Sigmoid colon (tissue), 7 donors: ENCODE measurements around the gene TMC2. TPM values are rescaled to one million over a fixed set of nuclear protein-coding genes. Genes with fewer than 3 reads are reported as not detected.

ENCODE experiments used
- DNase-seq: peaks from one replicate; pipeline ENCODE4 v3.0.0-alpha.2; 2019
- H3K27ac ChIP-seq, 4 donors: fragments of 200-600 bp; sonication (generic); one replicate each; pipeline ENCODE4 v1.5.1; 2016 to 2019; ENCODE audit warnings: mild to moderate bottlenecking in 1 of 4
- H3K27me3 ChIP-seq, 3 donors: fragments of 200-600 bp; sonication (generic); one replicate each; pipeline ENCODE4 v1.5.1; 2019; ENCODE audit warnings: mild to moderate bottlenecking in 1 of 3
- H3K36me3 ChIP-seq, 4 donors: fragments of 200-600 bp; sonication (generic); one replicate each; pipeline ENCODE4 v1.5.1; 2016 to 2019
- H3K4me1 ChIP-seq, 4 donors: fragments of 200-600 bp; sonication (generic); one replicate each; pipeline ENCODE4 v1.5.1; 2017 to 2019
- H3K4me3 ChIP-seq, 4 donors: fragments of 200-600 bp; sonication (generic); one replicate each; pipeline ENCODE4 v1.5.1; 2017 to 2019; ENCODE audit warnings: mild to moderate bottlenecking in 2 of 4, moderate library complexity in 1 of 4
- H3K9me3 ChIP-seq, 4 donors: fragments of 200-600 bp in 3 of 4; sonication (generic) in 3 of 4; one replicate each; pipeline versions ENCODE4 v1.5.1 to v1.6.1; 2013 to 2019
- EP300 ChIP-seq, 4 donors: sonication (generic); formaldehyde crosslinking; IDR thresholded peaks; one replicate each; pipeline ENCODE4 v1.6.1; 2017; ENCODE audit warnings: antibody characterized with exemption in 4 of 4
- POLR2A ChIP-seq, 2 donors: fragments of 450-650 bp; IDR thresholded peaks; one replicate each; pipeline ENCODE4 v1.6.1; 2016; ENCODE audit warnings: antibody characterized with exemption in 2 of 2, mild to moderate bottlenecking in 2 of 2, moderate library complexity in 2 of 2
- POLR2AphosphoS5 ChIP-seq, 4 donors: sonication (generic); formaldehyde crosslinking; IDR thresholded peaks; one replicate each; pipeline ENCODE4 v1.6.1; 2017; ENCODE audit warnings: antibody characterized with exemption in 4 of 4
- WGBS, 2 donors: extraction: QIAGEN DNeasy Blood & Tissue Kit; methylation state at CpG; one replicate each; pipeline ENCODE4 v1.1.7; 2013; 5-methylcytosine and 5-hydroxymethylcytosine counted together
- intact Hi-C: fragments of 100-400 bp; cut with DNase I; formaldehyde crosslinking; loops from one replicate; pipeline ENCODE4 v1.15.1; 2023
- polyA plus RNA-seq, 3 donors: library from polyadenylated mRNA; stranded (reverse); fragments of 200-250 nt; gene quantifications; one replicate each; pipeline ENCODE4 v1.2.3, GENCODE V29; 2013
- total RNA-seq, 4 donors: library from RNA; depleted of rRNA; stranded (reverse); fragments of >200 nt; gene quantifications; one replicate each; pipeline ENCODE4 v1.1.0, GENCODE V29; 2016
- TF ChIP-seq, protein P1 (sequence below), 4 experiments: fragments of 450-650 bp in 3 of 4; fragments of 200-600 bp in 1 of 4; IDR thresholded peaks; one replicate each; pipeline ENCODE4 v1.5.1; 2016 to 2019; ENCODE audit warnings: antibody characterized with exemption in 4 of 4, mild to moderate bottlenecking in 3 of 4, moderate library complexity in 2 of 4
- donor health status: healthy with polysubstance abuse.
- donor health status: Bipolar disorder and iron deficiency.
- donor health status: healthy.

Gene TMC2
- total and polyA plus RNA-seq, 7 donors = 0.19 to 0.60 (median 0.28) TPM; not detected in 4

DNA sequence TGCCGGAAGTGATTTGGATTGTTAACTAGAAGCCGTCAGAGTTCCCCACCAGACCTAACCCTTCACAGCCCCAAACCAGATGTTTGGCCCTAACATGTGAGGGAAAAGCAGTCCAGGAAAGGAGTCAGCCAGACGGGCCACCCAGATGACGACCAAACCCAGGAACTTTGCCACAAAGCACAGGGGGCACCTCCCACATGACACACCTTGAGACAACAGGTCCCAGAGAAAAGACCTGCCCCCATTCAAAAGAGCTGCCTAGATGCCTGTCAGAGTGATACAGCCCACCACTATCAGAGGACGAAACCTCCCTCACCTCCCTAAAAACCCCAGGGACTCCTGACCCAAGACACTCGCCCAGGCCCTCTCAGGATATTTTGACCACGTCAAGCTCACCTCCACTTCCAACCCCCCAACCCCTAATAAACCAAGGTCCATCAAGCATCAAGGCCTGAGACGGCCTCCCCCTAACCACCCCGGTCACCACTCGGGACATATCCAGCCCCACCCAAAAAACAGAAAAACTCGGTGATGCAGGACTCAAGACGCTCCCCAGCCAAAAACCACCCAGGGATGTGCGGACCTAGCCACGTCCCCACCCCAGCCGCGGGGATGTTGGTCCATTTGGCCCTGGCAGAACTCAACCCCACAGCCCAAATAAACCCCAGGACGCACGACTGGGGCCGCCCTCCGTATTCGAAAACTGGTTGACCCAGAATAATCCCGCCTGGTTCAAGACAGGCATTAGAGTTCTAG lies 28.3 kb upstream of the TMC2 start:
- Histone ChIP-seq H3K36me3 (no peaks in the 10 kb centered on the region), H3K4me1 (peaks cover 0 to 21% (median 14%) of the 10 kb centered on the region in 4 donors), H3K27me3 (no peaks in the 10 kb centered on the region), H3K4me3 (peak overlapping the region; percentile 73 to 96 (median 86)), H3K9me3 (no peaks in the 10 kb centered on the region), H3K27ac (peak overlapping the region; percentile 81 to 88 (median 86))
- peak; percentile 70 for DNase-seq
- TF ChIP-seq POLR2AphosphoS5 (IDR thresholded peaks at IDR 0.05) (no peak), EP300 (IDR thresholded peaks at IDR 0.05) (no peak), POLR2A (IDR thresholded peaks at IDR 0.05) (no peak)
- TF ChIP-seq, protein P1, sequence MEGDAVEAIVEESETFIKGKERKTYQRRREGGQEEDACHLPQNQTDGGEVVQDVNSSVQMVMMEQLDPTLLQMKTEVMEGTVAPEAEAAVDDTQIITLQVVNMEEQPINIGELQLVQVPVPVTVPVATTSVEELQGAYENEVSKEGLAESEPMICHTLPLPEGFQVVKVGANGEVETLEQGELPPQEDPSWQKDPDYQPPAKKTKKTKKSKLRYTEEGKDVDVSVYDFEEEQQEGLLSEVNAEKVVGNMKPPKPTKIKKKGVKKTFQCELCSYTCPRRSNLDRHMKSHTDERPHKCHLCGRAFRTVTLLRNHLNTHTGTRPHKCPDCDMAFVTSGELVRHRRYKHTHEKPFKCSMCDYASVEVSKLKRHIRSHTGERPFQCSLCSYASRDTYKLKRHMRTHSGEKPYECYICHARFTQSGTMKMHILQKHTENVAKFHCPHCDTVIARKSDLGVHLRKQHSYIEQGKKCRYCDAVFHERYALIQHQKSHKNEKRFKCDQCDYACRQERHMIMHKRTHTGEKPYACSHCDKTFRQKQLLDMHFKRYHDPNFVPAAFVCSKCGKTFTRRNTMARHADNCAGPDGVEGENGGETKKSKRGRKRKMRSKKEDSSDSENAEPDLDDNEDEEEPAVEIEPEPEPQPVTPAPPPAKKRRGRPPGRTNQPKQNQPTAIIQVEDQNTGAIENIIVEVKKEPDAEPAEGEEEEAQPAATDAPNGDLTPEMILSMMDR (IDR thresholded peaks at IDR 0.05) = no peak
- 8 to 17% methylated on average over 22 of the region's 22 CpGs for WGBS, 2 donors
- intact Hi-C loops = loop anchor here (2.0 to 5.0 kb wide), 2 partner anchors 37 to 144 kb away; partner anchors contain the start of genes NOP56 and SNRPB

DNA sequence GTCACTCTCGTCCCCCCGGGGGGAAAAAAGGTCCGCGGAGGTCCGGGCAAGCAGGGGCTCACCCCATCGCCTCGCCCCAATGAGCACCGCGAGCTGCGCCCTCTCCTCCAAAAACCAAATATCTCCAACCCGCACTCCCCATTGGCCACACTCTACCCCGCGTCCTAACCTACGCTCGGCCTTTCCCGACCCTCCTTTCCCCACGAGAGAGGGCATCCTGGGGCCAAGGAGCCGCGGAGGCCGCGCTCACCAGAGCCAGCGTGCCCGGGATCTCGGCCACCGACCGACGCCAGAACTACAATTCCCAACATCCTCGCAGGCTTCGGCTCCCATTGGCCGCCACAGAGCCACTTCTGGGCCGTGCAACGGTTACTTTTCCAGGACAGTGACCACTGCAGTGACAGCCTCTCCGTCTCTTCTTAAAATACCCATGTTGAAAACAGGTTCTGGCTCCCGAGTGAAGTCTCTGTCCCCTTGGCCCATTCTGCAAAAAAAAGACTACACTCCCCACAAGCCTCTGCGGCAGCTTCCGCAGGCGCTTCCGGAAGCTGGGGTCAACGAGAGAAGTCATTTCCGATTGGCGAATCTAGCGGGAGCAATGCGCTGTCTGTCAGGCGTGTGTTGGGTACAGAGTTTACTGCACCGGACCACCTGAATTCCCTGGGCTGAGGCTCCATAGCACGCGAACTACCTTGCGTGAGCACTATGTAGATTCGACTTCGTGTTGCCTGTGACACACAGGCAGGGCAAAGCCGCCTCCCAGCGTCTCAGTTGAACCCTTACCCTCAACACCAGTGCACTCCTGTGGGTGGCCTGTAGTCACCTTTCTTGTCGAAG lies 27.5 kb upstream of the TMC2 start, which contains the start of gene ZNF343:
ZNF343 (minus strand) TSS at position 285 of the 837 bp plus-strand sequence. CDS start 15,020 bp downstream, outside the sequence.
- DNase-seq = peak; percentile 89
- intact Hi-C loops = loop anchor here (5.0 kb wide), 1 partner anchor 143 kb away; the partner anchor contains the start of gene NOP56
- no peaks in the 10 kb centered on the region for H3K36me3 ChIP-seq
- no peaks in the 10 kb centered on the region for H3K9me3 ChIP-seq
- peaks cover 0 to 21% (median 14%) of the 10 kb centered on the region in 4 donors for H3K4me1 ChIP-seq
- peak within 1 kb of the TSS; percentile 73 to 96 (median 86) for H3K4me3 ChIP-seq
- H3K27me3 ChIP-seq = no peaks in the 10 kb centered on the region
- WGBS, 2 donors = 1% methylated on average over 53 of the region's 53 CpGs
- H3K27ac ChIP-seq = peak within 1 kb of the TSS; percentile 81 to 88 (median 86)
- peak; percentile 62 to 91 (median 80) for TF ChIP-seq POLR2AphosphoS5 (IDR thresholded peaks at IDR 0.05)
- TF ChIP-seq EP300 (IDR thresholded peaks at IDR 0.05) = no peak
- TF ChIP-seq POLR2A (IDR thresholded peaks at IDR 0.05) = peak; percentile 9 to 61

DNA sequence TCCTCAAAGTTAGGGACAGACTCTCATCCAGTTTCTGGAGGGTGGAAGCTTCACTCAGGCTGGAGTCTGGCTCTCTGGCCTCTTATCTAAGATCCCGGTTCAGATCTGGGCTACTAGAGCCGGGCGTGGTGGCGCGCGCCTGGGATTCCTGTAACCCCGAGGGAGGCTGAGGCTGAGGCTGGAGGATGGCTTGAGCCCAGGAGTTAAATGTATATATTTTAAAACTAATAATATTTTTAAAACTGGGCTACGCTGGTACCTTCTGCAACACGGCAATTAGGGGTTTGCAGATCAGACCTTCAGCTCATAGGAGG lies 26.9 kb upstream of the TMC2 start:
- H3K36me3 ChIP-seq = no peaks in the 10 kb centered on the region
- intact Hi-C loops = loop anchor here (5.0 kb wide), 1 partner anchor 143 kb away; the partner anchor contains the start of gene NOP56
- peak overlapping the region; percentile 73 to 96 (median 86) for H3K4me3 ChIP-seq
- H3K4me1 ChIP-seq = peaks cover 0 to 21% (median 14%) of the 10 kb centered on the region in 4 donors
- 69 to 78% methylated on average over 9 of the region's 9 CpGs for WGBS, 2 donors
- H3K27ac ChIP-seq = peak overlapping the region; percentile 81 to 88 (median 86)
- TF ChIP-seq POLR2A (IDR thresholded peaks at IDR 0.05) (no peak), POLR2AphosphoS5 (IDR thresholded peaks at IDR 0.05) (no peak), EP300 (IDR thresholded peaks at IDR 0.05) (no peak)
- TF ChIP-seq, protein P1 (IDR thresholded peaks at IDR 0.05) = no peak
- H3K9me3 ChIP-seq = no peaks in the 10 kb centered on the region
- H3K27me3 ChIP-seq = no peaks in the 10 kb centered on the region
- no peak for DNase-seq

DNA sequence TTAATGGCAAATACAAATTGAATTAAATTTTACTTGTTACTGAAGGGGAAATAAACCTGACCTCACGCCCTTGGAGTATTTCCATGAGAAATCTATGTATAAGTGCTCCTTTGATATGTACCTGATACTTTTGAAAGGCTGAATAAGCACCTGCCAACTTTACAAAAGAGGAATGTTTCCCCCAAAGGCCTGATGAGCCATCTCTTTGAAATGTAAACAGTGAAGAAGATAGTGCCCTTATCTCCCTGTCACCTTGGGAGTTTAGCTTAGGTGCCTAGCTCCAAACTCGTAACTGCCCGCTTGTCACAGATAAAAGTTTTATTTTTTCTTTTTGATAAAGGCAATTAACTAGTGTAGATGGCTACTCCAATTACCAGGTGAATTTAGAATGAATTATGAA lies 26.6 kb upstream of the TMC2 start:
- 90% methylated on average over 3 of the region's 3 CpGs for WGBS, 2 donors
- intact Hi-C loops = loop anchor here (5.0 kb wide), 1 partner anchor 143 kb away; the partner anchor contains the start of gene NOP56

More for the DNA sequence above, 26.6 kb upstream of the TMC2 start:
- H3K4me3 ChIP-seq = peak overlapping the region in 2 of 4 donors; percentile 84 to 96
- TF ChIP-seq POLR2AphosphoS5 (IDR thresholded peaks at IDR 0.05) (no peak), POLR2A (IDR thresholded peaks at IDR 0.05) (no peak), EP300 (IDR thresholded peaks at IDR 0.05) (no peak)
- TF ChIP-seq, protein P1 (IDR thresholded peaks at IDR 0.05) = no peak
- no peaks in the 10 kb centered on the region for H3K9me3 ChIP-seq
- H3K27me3 ChIP-seq = no peaks in the 10 kb centered on the region
- no peak for DNase-seq
- peak overlapping the region in 1 of 4 donors; percentile 88 for H3K27ac ChIP-seq
- H3K4me1 ChIP-seq = peaks cover 0 to 21% (median 14%) of the 10 kb centered on the region in 4 donors
- no peaks in the 10 kb centered on the region for H3K36me3 ChIP-seq
